ENCODE results near the gene AKAP6.

The AKAP6 gene

DNA sequence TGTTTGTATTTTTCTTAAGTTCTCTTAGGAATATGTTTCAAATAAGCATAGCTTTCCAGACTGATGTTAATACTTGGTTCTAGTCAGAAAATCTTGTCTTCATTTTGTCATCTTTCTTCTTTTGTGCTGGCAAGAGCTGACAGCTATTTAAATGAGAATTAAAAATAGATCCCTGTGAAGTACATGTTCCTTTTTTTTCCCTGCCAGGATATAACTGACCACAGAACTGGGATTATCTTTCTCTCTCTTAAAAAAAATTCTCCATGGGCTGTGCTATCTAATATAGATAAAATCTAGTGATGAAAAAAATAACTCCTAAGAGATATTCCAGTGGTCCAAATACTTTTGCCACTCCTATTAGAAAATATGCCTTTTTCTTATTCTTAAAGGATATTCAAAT lies 163.4 kb downstream of the AKAP6 start:
- no peak for DNase-seq

DNA sequence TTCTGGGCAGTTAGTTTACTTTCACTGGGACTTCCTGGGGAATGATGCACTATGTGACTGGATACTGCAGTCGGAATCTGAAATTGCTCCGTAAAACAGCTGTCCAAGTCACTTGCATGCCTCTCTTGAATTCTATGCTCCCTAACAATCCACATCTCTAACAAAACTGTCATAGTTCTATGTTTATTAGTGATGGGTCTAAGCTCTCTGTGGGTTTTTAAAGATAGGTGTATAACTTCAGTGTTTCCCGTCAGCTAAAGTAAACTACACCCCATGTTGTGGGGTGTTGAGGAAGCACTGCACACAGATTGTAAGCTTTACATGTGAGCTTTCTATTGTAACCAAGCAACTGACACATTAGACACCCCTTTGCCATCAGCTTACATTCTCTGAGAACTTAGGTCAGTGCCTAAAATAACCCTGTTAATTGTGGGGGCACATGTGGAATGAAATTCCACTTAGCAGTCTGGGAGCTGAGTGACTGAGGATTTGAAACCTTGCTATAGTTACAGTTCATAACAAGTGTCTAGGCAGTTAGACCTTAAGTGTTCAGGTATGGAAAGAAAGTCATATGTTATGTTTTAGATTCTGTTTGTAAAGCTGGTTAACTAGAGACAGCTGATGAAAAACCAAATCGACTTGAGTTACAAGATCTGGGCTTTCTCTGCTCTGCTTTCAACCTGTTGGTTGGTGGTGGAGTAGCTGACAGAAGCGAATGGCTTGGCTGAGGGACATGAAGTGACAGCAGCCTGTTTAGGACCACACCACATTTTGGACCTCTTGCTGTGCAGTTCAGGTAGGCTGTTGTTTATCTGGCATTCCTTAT lies 165.7 kb downstream of the AKAP6 start:
- DNase-seq, result no peak

DNA sequence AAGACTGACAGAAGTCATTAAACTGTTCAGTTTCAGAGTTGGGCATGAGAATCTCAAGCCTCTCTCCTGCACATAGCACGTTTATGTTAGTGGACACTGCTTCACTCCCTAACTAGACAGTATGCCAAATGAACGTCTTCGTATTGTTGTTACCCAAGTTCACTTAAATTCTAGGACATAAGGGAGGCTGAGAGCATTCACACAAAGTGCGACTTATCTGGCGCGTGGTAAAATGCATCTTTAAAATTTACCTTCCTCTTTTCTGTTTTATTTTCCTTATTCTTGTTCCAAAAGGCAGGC lies 166.3 kb downstream of the AKAP6 start:
- DNase-seq, result no peak

DNA sequence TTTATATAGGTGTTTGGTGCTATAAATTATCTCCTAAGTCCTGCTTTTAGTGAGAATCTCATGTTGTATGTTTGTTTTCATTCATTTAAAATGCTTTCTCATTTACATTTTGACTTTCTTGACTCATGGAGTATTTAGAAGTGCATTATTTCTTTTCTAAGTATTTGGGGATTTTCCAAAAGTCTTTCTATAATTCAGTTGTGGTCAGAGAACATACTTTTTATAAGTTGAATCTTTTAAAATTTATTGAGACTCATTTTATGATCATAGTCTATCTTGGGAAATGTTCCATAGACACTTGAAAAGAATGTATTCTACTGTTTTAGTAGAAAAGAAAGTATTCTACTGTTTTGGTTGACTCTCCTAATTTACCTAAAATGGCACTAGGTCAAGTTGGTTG lies 168.2 kb downstream of the AKAP6 start:
- no peak for DNase-seq

DNA sequence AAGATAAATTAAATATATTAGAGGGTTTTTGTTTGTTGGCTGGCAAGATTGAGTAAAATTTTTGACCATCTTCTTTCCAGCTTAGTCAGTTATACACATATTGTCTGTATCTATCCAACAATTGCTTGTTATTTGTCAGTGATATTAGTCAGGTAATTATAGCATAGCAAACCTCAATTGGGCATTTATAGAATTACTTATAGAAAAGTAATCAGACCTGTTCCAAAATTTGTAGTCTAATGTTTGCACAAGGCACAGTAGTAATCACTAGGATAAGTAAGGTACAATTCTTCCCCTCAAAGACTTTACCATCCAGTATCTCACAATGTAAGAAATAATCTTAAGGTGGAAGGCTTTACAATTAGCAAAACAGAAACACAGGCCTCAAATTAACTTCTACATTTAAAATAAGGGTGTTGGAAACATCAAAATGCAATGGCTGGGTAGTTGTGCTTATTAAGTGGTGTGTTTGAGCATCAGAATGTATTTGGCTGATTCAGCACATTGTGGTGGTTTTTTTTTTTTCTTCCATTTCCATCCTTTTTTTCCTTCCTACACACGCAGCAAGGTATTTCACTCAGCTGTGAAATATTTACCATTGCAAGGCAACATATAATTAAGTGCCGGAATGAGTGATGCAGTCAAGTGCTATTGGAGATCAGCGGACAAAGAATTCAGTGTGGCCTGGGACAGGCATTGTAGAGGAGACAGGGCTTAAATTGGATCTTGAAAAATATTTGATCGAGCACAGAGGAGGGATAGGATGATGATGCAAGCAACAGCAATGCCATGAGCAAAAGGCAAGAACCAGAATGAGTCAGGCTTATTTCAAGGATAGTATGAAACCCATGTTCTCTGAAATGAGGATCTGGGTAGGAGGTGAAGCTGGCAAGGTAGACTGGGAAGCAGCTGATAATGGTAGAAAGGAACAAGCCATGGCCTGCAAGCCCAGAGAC lies 178.2 kb downstream of the AKAP6 start:
- DNase-seq, result no peak

DNA sequence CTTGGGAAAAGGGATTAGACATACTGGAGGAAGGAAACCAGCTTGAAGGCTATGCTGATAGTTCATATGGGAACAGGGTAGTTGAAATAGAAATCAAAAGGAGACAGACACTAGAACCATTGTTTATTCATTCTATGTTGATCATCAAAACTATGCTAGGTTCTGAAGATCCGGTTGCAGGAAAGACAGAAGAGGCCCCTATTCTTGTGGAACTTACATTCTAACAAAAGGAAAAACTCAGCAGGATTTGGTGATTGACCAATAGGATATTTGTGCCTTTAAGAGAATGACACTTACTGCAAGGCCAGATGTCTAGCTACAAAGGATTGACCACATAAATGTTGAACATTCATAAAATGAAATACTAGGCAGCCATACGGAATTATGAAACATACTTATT lies 179.2 kb downstream of the AKAP6 start:
- DNase-seq, result no peak

DNA sequence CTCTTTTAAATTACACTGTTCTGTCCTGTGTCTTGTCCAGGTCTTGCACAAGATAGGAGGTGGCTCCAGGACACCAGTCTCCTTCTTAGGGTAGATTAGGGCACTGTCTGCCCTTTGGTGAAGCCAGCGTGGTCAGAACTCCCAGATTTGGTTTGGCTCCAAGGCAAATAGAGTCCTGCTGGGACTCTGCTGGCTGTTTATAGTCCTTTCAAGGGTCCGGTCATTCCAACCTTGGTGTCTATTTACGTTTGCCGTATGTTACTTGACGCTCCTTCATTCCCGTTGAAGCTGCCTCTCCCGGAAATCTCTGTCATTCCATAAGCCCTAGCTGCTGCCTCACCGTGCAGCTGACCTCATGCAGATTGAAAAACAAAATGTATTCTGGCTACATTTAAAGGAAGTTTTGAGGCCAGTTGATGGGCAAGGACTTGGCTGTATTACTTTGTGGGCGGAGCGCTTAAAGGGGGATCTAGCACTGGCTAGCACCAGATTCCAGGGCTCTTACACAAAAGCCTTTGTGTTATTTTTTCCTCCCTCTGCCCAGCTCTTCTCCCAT lies 180.6 kb downstream of the AKAP6 start:
- DNase-seq, result no peak

DNA sequence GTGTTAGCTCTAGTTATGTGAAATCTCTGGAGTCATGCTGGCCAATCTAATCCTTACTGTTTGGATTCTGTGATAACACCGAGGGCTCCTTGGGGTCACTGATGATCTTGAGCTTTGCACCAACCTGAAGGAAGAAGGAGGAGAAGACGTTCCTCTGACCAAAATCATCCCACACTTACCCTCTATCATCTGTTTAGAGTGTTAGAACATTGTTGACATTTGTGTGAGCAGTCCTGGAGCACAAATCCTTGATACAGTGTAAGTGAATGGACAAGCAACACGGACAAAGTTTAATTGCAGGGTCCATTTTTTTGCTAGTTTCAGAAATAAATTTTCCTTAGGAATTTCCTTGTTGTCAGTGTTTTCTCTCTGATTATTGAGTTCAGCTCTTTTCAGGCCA lies 181.7 kb downstream of the AKAP6 start:
- no peak for DNase-seq

DNA sequence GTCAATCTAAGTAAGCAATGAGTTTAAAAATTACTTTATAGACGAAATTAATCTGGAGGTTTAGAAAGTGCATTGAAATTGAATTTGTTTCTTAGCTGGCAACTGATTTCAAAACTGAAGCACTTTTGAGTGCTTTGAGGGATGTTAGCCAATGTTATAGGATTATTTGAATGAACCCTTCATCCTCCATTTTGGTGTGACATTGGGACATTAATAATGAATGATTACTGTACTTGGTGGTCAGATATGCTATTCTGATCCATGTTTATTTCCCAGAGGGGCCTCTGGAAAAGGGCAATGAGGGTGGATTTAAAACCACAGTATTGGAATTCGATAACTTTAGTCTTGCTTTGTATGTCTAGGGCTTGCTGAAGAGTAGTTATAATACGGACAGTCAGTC lies 183.2 kb downstream of the AKAP6 start:
- no peak for DNase-seq

DNA sequence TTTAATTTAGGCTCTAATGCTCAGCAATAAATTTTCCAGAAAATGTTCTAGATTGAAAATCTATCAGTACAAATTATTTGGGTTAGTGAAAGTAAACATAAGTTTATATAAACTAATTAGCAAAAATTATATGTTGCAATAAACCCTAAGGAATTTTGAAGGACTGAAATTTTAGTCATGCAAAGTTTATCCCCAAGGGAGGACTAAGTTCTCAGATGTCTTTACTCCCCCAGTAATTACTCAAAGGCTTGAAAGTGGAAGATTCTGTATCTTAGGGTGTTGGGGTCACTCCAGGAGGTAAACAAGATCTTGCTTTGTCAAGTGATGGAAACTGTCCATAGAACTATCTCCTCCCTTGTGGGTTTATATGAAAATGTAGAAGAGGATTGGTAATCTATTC lies 183.7 kb downstream of the AKAP6 start:
- no peak for DNase-seq

DNA sequence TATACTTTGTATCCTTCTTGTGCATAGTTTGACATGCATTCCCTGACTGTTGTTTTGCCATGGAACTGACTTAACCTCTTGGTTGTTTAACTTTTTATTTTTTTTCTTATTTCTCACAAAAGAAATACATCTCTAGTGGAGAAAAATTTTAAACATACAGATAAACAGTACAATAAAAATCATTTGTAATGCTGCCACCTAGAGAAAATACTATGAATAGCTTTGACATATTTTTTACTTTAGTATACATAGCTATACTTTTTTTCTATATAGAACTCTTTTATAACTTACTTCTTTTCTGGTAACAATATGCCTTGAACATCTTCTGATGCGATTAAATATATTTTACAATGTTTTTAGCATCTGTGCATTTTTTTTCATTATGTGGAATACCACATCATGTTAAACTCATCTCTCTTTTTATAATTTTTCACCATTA lies 184.5 kb downstream of the AKAP6 start:
- DNase-seq, result no peak

DNA sequence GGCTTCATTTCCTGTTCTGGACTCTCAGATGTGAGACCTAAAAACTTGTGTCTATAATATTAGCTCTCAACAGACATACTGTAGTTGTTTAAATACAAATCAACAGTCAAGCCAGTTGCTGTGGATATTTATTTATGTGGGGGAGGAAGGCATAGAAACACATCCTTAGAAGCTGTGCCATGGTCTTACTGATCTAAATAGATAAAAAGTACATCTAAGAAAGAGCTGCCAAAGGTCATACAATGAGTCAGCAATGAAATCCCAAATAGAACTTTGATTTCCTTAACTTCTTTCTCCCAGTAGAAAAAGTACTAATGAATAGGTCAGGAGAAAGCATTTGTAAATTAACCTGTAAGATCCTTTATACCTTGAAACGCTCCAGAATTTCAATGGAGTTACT lies 185.1 kb downstream of the AKAP6 start:
- no peak for DNase-seq

DNA sequence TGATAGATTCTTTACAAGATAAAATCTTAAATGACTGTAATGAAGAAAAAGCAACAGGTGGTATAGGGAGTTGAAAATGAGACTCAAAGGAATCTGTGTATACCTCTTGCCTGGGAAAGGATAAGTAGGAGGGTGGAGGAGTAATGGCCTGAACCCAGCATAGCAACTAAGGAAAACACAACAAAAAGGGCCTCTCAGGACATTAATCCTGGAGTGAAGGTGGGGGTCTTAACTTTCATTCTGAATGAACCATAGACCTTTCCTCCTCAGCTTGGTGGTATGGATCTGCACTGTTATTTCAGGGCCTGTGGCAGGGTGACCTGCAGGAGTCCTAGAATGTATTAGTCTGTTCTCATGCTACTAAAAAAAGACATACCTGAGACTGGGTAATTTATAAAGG lies 185.6 kb downstream of the AKAP6 start:
- no peak for DNase-seq

DNA sequence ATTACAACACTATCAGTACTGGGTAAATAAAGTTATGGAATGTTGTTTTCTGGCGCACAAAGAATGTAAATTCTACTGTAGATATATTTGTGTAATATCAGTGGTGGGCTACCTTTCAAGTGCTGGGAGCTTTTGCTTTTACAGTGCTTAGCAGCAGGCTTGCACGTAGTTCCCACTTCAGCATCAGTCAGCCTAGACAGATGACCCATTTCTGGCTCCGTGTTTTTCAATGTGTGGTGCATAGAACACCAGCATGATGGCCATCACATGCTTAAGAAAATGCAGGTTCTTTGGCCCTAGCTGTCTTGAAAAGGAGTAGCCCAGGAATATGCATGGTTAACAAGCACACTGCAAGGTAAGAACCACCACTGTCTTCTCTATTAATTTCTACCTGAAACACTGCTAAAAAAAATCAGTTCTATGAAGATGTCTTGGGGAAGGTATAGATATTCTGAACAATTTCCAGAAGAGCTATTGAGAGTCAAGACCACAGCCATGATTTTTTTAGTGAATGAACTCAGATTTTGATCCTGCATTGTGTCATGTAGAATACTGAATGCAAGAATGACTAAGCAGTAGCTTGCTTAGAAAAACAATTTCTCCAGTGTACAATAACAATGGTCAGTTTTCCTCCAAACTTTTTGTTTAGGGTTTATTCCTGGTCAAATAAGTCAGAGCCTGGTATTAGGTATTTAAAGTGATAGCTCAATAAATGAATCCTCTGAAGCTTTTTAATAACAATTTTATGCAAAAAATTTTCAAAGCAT lies 195.7 kb downstream of the AKAP6 start:
- no peak for DNase-seq

DNA sequence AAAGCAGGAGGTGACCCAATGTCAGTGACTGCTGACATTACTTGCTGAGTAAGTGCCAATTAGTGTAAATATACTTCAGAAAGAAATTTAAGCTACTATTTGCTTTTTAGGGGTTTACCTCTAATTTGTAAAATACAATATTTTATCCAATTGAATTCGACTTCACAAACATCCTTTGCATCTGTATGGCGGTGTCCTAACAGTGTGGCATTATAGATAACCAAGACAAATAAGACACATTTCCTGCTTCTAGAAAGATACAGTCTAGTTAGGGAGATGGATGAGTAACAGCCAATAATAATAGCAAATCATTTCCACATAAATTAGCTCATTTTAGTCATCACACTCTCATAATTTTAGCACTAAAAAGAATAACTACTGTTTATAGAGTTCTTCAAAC lies 196.5 kb downstream of the AKAP6 start:
- no peak for DNase-seq

DNA sequence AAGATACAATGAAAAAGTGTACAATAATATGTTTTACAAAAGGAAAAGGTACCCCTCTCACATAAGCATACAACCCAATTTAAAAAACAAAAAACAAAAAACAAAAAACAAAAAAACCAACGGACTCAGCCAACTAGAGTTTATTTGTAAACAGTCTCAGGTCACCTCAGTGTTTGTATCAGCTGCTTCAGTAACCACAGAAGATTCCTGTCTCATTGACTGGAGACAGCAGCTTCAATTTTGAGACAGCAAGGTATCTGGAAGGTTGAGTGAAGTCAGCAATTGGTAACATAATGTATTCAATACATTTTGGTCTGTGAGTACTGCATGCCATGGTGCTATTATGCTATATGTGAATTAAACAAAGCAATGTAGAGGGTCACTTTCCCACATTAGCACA lies 201.7 kb downstream of the AKAP6 start:
- DNase-seq, result no peak

DNA sequence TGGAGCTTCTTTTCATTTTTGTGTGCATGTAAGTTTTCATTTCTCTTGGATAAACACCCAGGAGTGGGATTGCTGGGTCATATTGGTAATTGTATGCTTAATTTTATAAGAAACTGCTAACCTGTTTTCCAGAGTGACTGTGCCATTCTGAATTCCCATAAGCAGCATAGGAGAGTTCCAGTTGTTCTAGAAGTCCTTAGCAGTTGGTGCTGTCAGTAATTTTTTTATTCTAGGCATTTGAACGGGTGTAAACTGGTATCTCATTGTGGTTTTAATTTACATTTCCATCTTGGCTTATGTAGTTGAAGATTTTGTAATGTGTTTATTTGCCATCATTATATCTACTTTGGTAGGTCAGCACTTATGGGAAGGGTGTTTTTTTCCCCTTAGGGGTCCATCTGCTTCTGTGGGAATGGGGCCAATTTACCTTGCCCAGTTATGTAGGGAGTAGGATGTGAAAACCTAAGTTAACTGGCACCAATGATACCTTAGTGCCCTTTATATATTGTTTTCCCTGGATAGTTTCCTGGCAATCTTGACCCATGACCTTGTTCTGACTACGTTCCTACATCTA lies 202.9 kb downstream of the AKAP6 start:
- DNase-seq, result no peak

DNA sequence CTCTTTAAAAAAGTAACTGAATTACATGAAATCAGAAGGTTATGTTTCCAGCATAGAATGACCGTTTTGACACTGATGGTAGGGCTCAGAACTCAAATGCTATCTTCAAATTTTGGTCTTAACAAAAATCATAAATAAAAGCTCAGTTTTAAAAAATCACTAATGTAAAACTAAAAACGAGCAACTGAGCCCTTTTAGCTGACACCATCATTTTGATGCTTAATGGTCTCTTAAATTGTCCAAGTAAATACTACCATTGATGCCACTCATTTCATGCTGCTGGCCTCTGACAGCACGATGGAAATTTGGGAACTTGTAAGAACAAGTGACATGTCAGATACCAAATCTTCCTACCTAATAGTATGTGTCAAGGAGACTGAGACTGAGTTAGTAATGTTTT lies 205.0 kb downstream of the AKAP6 start:
- no peak for DNase-seq

DNA sequence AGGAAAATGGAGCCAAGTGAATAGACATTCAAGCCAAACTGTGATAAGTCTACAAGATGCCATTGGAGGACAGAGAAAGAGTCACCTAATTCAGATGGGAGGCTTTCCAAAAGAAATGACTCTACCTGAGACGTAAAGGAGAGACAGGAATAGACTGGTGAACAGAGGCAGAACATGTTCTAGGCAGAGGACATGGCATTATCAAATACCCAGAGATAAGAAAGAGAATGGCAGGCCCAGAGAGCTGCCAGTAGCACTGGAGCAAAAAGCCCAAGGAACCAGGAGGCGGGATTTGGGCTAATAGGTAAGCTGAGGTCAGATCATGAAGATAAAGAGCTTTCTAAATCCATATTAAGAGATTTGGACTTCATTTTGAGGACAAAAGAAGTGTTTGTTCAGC lies 207.1 kb downstream of the AKAP6 start:
- DNase-seq, result no peak

DNA sequence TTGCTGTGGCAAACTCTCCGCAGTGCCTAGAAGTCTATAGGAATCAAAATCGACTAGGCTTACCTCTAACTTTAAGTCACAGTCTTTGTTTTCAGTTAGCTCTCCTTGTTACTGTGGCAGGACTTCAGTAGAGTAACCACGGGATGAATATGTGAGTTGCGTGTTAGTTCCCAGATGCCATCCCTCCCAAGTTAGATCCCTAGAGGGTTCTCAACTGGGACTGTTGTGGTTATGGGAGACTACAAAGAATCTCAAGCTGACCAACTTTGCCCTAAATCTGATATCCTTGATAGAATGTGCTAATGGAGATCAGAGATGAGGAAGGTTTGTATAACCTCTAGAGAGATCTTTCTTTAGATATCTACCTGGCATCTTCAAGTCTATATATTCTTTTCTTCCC lies 208.1 kb downstream of the AKAP6 start:
- DNase-seq, result no peak

DNA sequence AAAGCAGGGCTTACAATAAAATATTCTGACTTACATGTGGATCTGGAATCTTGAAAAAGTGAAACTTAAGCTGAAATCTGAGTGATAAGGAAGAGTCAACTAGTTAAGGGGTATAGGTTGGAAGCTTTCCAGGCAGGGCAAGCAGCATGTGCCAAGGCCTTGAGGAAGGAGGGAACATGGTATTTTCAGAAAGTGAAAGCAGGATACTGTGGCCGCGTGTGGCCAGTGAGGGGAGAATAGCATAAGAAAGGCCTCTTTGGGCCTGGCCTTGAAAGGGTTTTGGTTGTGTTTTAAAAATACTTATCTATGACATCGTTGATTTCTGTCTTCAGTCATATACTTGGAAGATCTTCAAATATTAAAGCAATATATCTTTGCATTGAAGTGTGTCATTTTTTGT lies 213.4 kb downstream of the AKAP6 start:
- no peak for DNase-seq

DNA sequence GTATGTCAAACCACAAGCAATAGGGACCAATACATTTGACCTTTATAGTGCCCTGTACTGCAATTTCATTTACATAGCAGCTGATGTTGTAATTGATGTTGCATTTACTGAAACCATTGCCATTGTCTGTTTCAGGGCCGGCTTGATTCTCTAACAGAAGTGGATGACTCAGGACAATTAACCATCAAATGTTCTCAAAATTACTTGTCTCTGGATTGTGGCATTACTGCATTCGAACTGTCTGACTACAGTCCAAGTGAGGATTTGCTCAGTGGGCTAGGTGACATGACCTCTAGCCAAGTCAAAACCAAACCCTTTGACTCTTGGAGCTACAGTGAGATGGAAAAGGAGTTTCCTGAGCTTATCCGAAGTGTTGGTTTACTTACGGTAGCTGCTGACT lies 216.0 kb downstream of the AKAP6 start:
- no peak for DNase-seq
